HL-60 (cell line): ENCODE results near the gene ORC4.

Experiments
- DNase-seq, 2 experiments: peaks; one replicate each; pipeline ENCODE4 v3.0.0-alpha.2; 2010 to 2020; ENCODE audit warnings: low read depth in 1 of 2, low spot score in 1 of 2
- H3K27ac ChIP-seq: fragments of 250-450 bp; sonication (Bioruptor Pico); replicated peaks from 2 replicates; pipeline ENCODE4 v1.5.1; 2020; ENCODE audit warnings: mild to moderate bottlenecking, moderate library complexity
- H3K27me3 ChIP-seq: fragments of 250-450 bp; sonication (Bioruptor Pico); 2 replicates; pipeline ENCODE4 v1.5.1; 2021; ENCODE audit warnings: mild to moderate bottlenecking, moderate library complexity; ENCODE audit not compliant: insufficient read depth, poor library complexity, severe bottlenecking
- H3K4me3 ChIP-seq: replicated peaks from 2 replicates; pipeline ENCODE4 v1.5.1; 2011; ENCODE audit warnings: mild to moderate bottlenecking, control low read depth, low read length; ENCODE audit not compliant: insufficient read depth
- GABPA ChIP-seq: IDR thresholded peaks from 2 replicates; pipeline ENCODE4 v1.6.1; 2012; ENCODE audit warnings: low read depth
- POLR2AphosphoS5 ChIP-seq: IDR thresholded peaks from 2 replicates; pipeline ENCODE4 v1.6.1; 2012; ENCODE audit warnings: low read depth
- REST ChIP-seq: IDR thresholded peaks from 2 replicates; pipeline ENCODE4 v1.6.1; 2012; ENCODE audit warnings: low read depth; ENCODE audit not compliant: insufficient replicate concordance
- SPI1 ChIP-seq: IDR thresholded peaks from 2 replicates; pipeline ENCODE4 v1.6.1; 2012; ENCODE audit warnings: low read depth, mild to moderate bottlenecking, borderline replicate concordance
- TF ChIP-seq, protein P1 (sequence below): IDR thresholded peaks from one replicate; pipeline ENCODE4 v1.5.1; 2011; ENCODE audit warnings: low read length, control low read depth, inconsistent platforms; ENCODE audit not compliant: insufficient read depth

Gene ORC4

GRCh38 chr2:148022351-148022750, 1.8 kb upstream of the ORC4 start:
- H3K4me3 ChIP-seq: peak overlapping the region; percentile 99
- H3K27me3 ChIP-seq: no peaks in the 10 kb centered on the region
- H3K27ac ChIP-seq: peak overlapping the region; percentile 87; the same call in 1 of the 2 replicates
- DNase-seq: no peak
- TF ChIP-seq REST (no peak), POLR2AphosphoS5 (no peak), GABPA (no peak), SPI1 (no peak)
- TF ChIP-seq, protein P1, sequence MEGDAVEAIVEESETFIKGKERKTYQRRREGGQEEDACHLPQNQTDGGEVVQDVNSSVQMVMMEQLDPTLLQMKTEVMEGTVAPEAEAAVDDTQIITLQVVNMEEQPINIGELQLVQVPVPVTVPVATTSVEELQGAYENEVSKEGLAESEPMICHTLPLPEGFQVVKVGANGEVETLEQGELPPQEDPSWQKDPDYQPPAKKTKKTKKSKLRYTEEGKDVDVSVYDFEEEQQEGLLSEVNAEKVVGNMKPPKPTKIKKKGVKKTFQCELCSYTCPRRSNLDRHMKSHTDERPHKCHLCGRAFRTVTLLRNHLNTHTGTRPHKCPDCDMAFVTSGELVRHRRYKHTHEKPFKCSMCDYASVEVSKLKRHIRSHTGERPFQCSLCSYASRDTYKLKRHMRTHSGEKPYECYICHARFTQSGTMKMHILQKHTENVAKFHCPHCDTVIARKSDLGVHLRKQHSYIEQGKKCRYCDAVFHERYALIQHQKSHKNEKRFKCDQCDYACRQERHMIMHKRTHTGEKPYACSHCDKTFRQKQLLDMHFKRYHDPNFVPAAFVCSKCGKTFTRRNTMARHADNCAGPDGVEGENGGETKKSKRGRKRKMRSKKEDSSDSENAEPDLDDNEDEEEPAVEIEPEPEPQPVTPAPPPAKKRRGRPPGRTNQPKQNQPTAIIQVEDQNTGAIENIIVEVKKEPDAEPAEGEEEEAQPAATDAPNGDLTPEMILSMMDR: no peak

- H3K27me3 ChIP-seq: no peaks in the 10 kb centered on the region
- H3K4me3 ChIP-seq: peak overlapping the region; percentile 99
- no peak for DNase-seq
- H3K27ac ChIP-seq: peak overlapping the region; percentile 87
- TF ChIP-seq POLR2AphosphoS5: no peak
- TF ChIP-seq REST: no peak
These were observed 1.3 kb upstream of the ORC4 start for GRCh38 chr2:148021886-148022285.

DNA sequence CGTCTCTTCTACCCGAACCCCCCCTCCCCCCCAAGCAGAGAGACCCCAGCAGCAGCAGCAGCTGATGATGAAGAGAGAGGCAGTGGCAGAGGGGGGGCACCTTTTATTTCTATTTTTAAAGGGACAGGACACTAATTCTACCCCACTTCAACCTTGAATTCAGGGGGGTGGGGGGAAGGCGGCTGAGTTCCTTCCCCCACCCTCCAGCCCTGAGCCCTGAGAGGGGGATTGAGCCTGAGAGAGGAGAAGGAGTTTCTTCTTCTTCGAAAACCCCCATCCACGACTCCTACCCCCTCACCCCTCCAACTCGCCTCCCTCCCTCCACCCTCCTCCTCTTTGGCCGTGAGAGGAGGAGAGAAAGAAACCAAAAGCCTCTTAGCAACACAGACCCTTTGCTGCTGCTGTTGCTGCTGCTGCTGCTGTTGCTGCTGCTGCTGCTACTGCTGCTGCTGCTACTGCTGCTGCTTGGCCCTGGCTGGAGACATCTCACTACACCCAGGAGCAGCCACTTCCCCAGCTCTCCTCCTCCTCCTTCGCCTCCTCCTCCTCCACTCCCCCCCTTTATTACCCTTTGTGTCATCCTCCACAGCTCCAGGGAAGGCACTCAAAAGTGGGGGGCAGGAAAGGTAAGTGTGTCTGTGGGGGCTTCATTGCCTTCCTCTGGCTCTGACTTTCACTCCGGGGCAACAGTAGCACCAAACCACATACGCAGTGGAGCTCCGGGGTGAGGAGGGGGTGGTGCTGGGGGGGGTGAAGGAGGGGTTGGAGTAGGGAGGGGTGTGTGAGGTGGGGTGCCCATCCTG, 723 bp upstream of the ORC4 start, which contains the start of gene MBD5:
TSS of gene MBD5 (plus strand) at position 33 of the 803 bp plus-strand sequence.
- no peaks in the 10 kb centered on the region for H3K27me3 ChIP-seq
- H3K4me3 ChIP-seq: peak within 1 kb of the TSS; percentile 99
- peak within 1 kb of the TSS; percentile 87 for H3K27ac ChIP-seq
- TF ChIP-seq POLR2AphosphoS5: no peak
- TF ChIP-seq GABPA: no peak
- TF ChIP-seq SPI1: no peak
- TF ChIP-seq REST: no peak
- peak; percentile 21 to 49 for DNase-seq

- no peak for DNase-seq
- TF ChIP-seq REST: no peak
- TF ChIP-seq SPI1: no peak
- no peak for TF ChIP-seq POLR2AphosphoS5
- TF ChIP-seq, protein P1: no peak
- TF ChIP-seq GABPA: no peak
- H3K4me3 ChIP-seq: no peak overlapping the region
- H3K27me3 ChIP-seq: no peaks in the 10 kb centered on the region
- H3K27ac ChIP-seq: no peak overlapping the region
These were observed 5.9 kb downstream of the ORC4 start for GRCh38 chr2:148014616-148015015.
